Measurements from ENCODE around the gene IFIH1.

DNA sequence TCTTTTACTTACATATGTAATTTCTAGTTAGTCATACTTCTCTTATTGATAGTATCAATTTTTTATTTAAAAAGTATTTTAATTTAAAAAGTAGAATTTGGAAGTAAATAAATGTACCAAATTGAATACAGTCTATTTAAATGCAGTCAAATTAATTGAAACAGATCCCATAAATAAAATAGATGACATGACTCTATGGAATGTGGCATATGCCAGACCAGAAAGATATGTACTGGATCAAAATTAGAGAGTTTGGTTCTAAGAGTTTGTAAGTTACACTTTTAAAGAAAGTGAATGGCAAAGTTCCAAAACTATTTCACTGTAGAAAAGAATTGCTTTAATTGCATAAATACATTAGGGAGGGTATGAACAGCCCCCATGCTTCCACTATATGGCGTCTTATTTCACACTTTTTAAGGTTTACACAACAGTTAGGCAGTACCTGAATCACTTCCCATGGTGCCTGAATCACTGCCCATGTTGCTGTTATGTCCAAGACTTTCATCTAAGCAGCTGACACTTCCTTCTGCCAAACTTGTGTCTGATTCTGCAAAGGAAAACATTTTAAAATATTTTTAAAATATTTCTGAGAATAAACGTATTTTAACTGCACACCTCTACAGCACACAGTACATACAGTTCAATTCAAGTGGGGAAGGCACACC, 25.2 kb downstream of the IFIH1 start:
- no peak for TF ChIP-seq POLR2A (IDR thresholded peaks at IDR 0.05)
- TF ChIP-seq, protein P1, sequence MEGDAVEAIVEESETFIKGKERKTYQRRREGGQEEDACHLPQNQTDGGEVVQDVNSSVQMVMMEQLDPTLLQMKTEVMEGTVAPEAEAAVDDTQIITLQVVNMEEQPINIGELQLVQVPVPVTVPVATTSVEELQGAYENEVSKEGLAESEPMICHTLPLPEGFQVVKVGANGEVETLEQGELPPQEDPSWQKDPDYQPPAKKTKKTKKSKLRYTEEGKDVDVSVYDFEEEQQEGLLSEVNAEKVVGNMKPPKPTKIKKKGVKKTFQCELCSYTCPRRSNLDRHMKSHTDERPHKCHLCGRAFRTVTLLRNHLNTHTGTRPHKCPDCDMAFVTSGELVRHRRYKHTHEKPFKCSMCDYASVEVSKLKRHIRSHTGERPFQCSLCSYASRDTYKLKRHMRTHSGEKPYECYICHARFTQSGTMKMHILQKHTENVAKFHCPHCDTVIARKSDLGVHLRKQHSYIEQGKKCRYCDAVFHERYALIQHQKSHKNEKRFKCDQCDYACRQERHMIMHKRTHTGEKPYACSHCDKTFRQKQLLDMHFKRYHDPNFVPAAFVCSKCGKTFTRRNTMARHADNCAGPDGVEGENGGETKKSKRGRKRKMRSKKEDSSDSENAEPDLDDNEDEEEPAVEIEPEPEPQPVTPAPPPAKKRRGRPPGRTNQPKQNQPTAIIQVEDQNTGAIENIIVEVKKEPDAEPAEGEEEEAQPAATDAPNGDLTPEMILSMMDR (IDR thresholded peaks at IDR 0.05) = no peak
